BJ (cell line): ENCODE measurements around the gene MEIS1. TPM values are rescaled to one million over a fixed set of nuclear protein-coding genes. Genes with fewer than 3 reads are reported as not detected.

ENCODE experiments used
- CTCF ChIA-PET: fragments of 350-600 bp; formaldehyde crosslinking; extraction: SDS; loops from one replicate; lab custom pipeline; 2021; ENCODE audit warnings: antibody characterized with exemption, inconsistent platforms; lab: Yijun Ruan, JAX
- POLR2A ChIA-PET: fragments of 300-600 bp; sonication (Branson Sonifier 250); formaldehyde crosslinking; extraction: SDS; loops from one replicate; lab custom pipeline; 2021; ENCODE audit warnings: antibody characterized with exemption; lab: Charles Lee
- DNase-seq: peaks from one replicate; pipeline ENCODE4 v3.0.0-alpha.2; 2011; ENCODE audit warnings: low read depth
- H3K27me3 ChIP-seq: 2 replicates; pipeline ENCODE4 v1.6.0; 2011; ENCODE audit warnings: low read length; ENCODE audit not compliant: control insufficient read depth, insufficient read depth
- H3K36me3 ChIP-seq: 2 replicates; pipeline ENCODE4 v1.5.1; 2011; ENCODE audit warnings: low read length; ENCODE audit not compliant: control insufficient read depth, insufficient read depth
- H3K4me3 ChIP-seq: 2 replicates; pipeline ENCODE4 v1.5.1; 2011; ENCODE audit warnings: low read depth, mild to moderate bottlenecking, control low read depth, low read length
- CTCF ChIP-seq: IDR thresholded peaks from 2 replicates; pipeline ENCODE4 v1.5.1; 2011; ENCODE audit warnings: low read depth, mild to moderate bottlenecking, control low read depth, inconsistent platforms, low read length, moderate library complexity; ENCODE audit not compliant: insufficient read depth
- polyA plus RNA-seq: library from polyadenylated mRNA; depleted of rRNA; stranded (reverse); fragments of >200 nt; gene quantifications from 2 replicates; pipeline ENCODE4 v1.2.3, GENCODE V29; 2011

MEIS1 gene
- polyA plus RNA-seq, 1 experiment = 65.7 TPM

- POLR2A ChIA-PET = no interaction called here
- H3K36me3 ChIP-seq = peaks cover 3% of the 10 kb centered on the region; the same call in 1 of the 2 replicates
- H3K27me3 ChIP-seq = no peaks in the 10 kb centered on the region
- TF ChIP-seq CTCF = no peak
- CTCF ChIA-PET = interaction anchor here (1.3 to 1.5 kb wide), 2 partner anchors 13 to 330 kb away, joined by 3 read pairs; no protein-coding TSS in a partner anchor
- DNase-seq = no peak
- H3K4me3 ChIP-seq = no peak overlapping the region
Measured at GRCh38 chr2:66547118-66547517, 112.2 kb downstream of the MEIS1 start.

GRCh38 chr2:66547887-66548286 lies 113.0 kb downstream of the MEIS1 start:
- no peak for DNase-seq
- Histone ChIP-seq H3K4me3 (no peak overlapping the region), H3K36me3 (peaks cover 3% of the 10 kb centered on the region; the same call in 1 of the 2 replicates), H3K27me3 (no peaks in the 10 kb centered on the region)
- ChIA-PET CTCF (interaction anchor here (0.5 kb wide), 1 partner anchor 640 kb away, joined by 3 read pairs; no protein-coding TSS in a partner anchor), POLR2A (no interaction called here)
- no peak for TF ChIP-seq CTCF

GRCh38 chr2:66548422-66548821 lies 113.5 kb downstream of the MEIS1 start:
- POLR2A ChIA-PET = no interaction called here
- CTCF ChIA-PET = no interaction called here

GRCh38 chr2:66550826-66551225 lies 115.9 kb downstream of the MEIS1 start:
- POLR2A ChIA-PET = no interaction called here
- CTCF ChIA-PET = no interaction called here
- DNase-seq = no peak
- Histone ChIP-seq H3K27me3 (no peaks in the 10 kb centered on the region), H3K36me3 (peaks cover 3% of the 10 kb centered on the region), H3K4me3 (no peak overlapping the region)
- TF ChIP-seq CTCF = no peak

More at GRCh38 chr2:66548422-66548821, 113.5 kb downstream of the MEIS1 start:
- no peak for TF ChIP-seq CTCF
- H3K36me3 ChIP-seq = peaks cover 2% of the 10 kb centered on the region; the same call in 1 of the 2 replicates
- H3K4me3 ChIP-seq = no peak overlapping the region
- no peaks in the 10 kb centered on the region for H3K27me3 ChIP-seq
- no peak for DNase-seq

- Histone ChIP-seq H3K27me3 (no peaks in the 10 kb centered on the region), H3K36me3 (peaks cover 2% of the 10 kb centered on the region; the same call in 1 of the 2 replicates), H3K4me3 (no peak overlapping the region)
- POLR2A ChIA-PET = interaction anchor here (0.5 kb wide), 1 partner anchor 912 kb away, joined by 4 read pairs; no protein-coding TSS in a partner anchor
- no peak for DNase-seq
- TF ChIP-seq CTCF = no peak
- CTCF ChIA-PET = no interaction called here
Measured at GRCh38 chr2:66553370-66553769, 118.4 kb downstream of the MEIS1 start.
